HG03520 (cell line): ENCODE measurements around the gene HIPK2.

ENCODE experiments used
- ATAC-seq: cut with Tn5 transposase; IDR thresholded peaks from one replicate; pipeline ENCODE4 v1.9.1; 2021; ENCODE audit warnings: mild to moderate bottlenecking, moderate library complexity; ENCODE audit not compliant: unreplicated experiment

Gene HIPK2

DNA sequence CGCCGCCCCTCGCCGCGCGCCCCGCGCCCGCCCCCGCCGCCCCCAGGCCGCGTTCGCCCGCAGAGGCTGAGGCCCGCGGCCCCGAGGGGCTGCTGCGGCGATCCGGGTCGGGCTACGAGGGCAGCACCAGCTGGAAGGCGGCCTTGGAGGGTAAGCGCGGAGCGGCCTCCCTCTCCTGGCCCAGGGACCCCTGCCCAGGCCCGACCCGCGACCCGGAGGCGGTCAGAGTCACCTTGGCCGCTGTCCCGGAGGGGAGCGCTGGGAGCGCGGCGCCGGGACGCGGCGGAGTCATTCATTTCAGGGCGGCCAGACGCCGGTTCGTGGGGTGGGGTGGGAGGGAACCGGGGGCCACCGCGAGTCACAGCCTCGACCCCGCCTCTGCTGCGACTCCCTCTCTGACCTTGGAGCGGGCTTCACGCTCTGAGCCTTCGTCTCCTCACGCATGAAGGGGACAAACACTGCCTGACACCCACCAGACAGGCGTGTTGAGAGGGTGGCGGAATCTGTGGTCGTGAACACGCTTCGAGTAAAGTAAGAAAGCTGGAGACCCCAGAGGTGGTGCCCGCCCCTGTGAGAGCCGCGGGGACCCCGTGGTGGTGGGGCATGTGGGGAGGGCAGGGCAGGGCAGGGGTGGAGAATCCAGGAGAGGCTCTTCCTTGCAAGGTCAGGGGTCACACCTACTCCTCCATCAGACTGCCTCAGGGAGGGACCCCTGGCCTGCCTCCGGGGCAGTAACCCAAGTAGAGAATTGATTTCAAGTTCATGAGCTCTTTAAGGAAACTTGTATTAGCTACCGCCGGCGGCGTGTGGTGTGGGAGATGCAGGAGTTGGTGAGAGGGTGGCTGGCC lies 253.6 kb downstream of the HIPK2 start:
- no peak for ATAC-seq

DNA sequence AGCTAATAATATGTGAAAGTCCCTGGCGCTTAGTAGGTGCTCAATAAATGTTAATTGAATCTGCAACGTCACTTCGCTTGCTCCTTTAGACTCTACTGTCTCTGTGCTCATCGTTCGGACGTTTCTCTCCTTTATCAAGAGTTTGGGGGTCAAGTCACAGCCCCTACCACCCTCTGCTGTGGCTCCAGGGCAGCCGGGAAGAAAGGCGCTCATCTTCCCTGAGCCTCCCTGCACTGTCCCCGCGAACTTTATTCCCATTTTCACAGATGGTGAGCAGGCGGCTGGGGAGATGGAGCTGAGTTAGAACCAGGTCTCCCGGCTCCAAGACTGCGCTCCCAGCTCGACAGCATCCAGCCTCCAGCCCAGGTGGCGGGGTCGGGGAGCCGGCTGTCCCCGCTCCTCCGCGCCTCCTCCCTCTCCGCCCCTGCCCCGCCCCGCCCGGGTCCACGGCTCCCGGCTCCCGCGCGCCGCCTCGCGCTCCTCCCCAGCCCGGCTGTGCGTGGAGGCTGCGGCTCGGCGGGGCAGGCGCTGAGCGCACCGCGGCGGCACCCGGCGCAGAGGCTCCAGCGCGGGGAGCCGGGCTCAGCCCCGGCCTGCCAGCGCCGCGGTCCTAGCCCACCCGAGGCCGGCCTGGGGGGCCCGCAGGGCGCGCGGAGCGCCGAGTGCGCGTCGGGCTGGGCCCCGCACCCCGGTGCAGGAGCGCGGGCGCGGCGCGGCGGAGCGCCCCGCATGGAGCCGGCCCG lies 254.4 kb downstream of the HIPK2 start, which contains the start of gene CLEC2L:
Gene CLEC2L, plus strand, starts transcription at position 487 of the 743 bp plus-strand sequence. Its CDS starts 243 bp downstream, at position 730.
- ATAC-seq = no peak

DNA sequence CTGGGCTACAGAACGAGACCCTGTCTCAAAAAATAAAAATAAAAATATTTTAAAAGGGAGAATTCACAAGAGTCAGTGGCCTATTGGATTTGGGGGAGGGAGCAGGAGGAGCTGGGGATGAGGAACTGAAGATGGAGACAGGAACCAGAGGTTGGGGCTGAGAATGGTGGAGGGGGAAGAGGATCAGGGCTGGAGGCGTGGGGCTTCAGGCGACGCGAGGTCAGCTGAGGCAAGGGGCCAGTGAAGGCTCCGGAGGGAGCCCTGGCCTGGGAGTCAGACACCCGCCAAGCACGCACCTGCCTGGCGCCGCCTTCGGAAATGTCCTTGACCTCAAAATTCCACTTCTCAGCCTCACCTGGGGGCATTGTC lies 255.0 kb downstream of the HIPK2 start:
- no peak for ATAC-seq

DNA sequence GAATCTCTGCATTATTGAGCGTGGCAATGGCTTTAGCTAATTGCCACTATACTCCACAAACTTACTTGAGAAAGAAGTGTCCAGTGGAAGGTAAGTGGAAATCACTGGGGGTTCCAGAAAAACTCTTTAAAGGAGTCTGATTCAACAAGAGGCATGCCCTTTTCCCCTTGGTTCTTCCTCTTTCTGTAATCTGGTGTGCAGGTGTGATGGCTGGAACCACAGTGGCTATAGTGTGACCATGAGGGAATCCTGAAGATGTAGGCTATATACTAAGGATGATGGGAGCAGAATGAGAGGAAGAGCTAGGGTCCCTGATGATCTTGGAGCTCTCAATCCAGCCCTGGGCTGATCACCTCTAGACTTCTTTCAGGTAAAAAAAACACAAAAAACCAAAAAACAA lies 256.4 kb downstream of the HIPK2 start:
- no peak for ATAC-seq

DNA sequence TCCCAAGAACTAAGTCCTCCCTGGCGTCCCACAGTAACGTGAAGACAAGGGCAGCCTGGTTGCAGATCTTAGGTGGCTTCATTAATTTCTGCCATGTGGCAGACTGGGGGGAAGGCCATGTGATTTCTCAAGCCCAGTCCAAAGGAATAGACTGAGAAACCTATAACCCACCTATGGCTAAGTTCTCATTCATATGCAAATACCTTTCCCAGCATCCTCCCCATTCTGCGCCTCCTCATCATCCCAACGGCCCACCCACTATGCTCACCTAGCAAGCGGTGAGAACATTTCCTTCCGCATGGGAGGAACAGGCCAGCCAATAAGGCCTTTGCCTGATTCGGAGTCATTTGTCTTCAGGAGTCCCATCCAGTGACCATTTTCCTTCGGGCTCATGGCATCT lies 262.5 kb downstream of the HIPK2 start:
- no peak for ATAC-seq
